Duodenal mucosa (tissue), 2 donors: ENCODE data around the gene ELMO3.

Source experiments
- H3K27ac ChIP-seq: one replicate; pipeline ENCODE4 v1.7.0; 2013; ENCODE audit warnings: low read depth, low read length
- H3K27me3 ChIP-seq, 2 donors: one replicate each; pipeline ENCODE4 v1.7.0; 2013; ENCODE audit warnings: low read length in 2 of 2, control low read depth in 1 of 2; ENCODE audit not compliant: insufficient read depth in 2 of 2, control insufficient read depth in 1 of 2
- H3K36me3 ChIP-seq, 2 donors: one replicate each; pipeline ENCODE4 v1.7.0; 2013; ENCODE audit warnings: low read length in 2 of 2, control low read depth in 1 of 2; ENCODE audit not compliant: insufficient read depth in 2 of 2, control insufficient read depth in 1 of 2
- H3K4me1 ChIP-seq, 2 donors: one replicate each; pipeline ENCODE4 v1.7.0; 2013; ENCODE audit warnings: low read length in 2 of 2, control low read depth in 1 of 2; ENCODE audit not compliant: insufficient read depth in 2 of 2, control insufficient read depth in 1 of 2
- H3K4me3 ChIP-seq, 2 donors: one replicate each; pipeline ENCODE4 v1.7.0; 2013; ENCODE audit warnings: low read length in 2 of 2, low read depth in 1 of 2
- H3K9ac ChIP-seq, 2 donors: one replicate each; pipeline ENCODE4 v1.7.0; 2013; ENCODE audit warnings: low read length in 2 of 2, low read depth in 1 of 2
- H3K9me3 ChIP-seq, 2 donors: one replicate each; pipeline ENCODE4 v1.7.0; 2013; ENCODE audit warnings: low read length in 2 of 2, control low read depth in 1 of 2; ENCODE audit not compliant: control insufficient read depth in 1 of 2

Gene ELMO3

GRCh38 chr16:67223992-67224391 is 25.1 kb downstream of the ELMO3 start:
- no peak overlapping the region for H3K27ac ChIP-seq
- H3K27me3 ChIP-seq, result no peaks in the 10 kb centered on the region
- peaks cover 4 to 11% of the 10 kb centered on the region in 2 donors for H3K36me3 ChIP-seq
- H3K9me3 ChIP-seq, result no peaks in the 10 kb centered on the region
- peaks cover 41 to 43% of the 10 kb centered on the region in 2 donors for H3K4me1 ChIP-seq
- H3K4me3 ChIP-seq, result no peak overlapping the region
- H3K9ac ChIP-seq, result peak overlapping the region in 1 of 2 donors; percentile 17

DNA sequence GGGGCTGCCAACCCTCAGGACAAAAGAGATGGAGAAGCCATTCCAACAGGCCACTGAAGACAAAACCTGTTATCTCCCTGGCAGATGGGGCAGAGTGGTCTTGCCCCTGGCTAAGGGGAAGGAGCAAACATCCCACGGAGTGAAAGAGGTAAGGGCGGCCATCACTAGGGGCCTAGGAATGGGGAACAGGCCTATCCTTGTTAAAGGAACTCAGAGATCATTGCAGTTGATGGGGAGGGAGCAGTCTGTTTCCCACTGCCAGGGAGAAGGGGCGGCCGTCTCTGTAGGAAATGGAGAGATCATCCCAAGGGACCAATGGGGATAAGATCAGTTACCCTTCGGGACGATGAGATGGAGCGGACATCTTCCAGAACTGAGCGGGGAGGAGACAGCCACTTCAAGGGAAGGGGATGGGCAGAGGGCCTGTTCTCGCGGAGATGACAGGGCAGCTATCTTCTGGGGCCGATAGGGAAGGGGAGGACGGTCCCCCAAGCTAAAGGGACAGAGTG is 27.4 kb downstream of the ELMO3 start:
- Histone ChIP-seq H3K27me3 (no peaks in the 10 kb centered on the region), H3K9ac (peak overlapping the region; percentile 63 to 67), H3K4me1 (peaks cover 54 to 57% of the 10 kb centered on the region in 2 donors), H3K9me3 (no peaks in the 10 kb centered on the region), H3K36me3 (peaks cover 23 to 34% of the 10 kb centered on the region in 2 donors), H3K4me3 (peak overlapping the region; percentile 83 to 95), H3K27ac (no peak overlapping the region)

GRCh38 chr16:67226804-67227566 is 28.1 kb downstream of the ELMO3 start, which contains the start of gene TMEM208:
TMEM208 (plus strand) TSS chr16:67227130; CDS start chr16:67227219, 89 bp downstream.
- Histone ChIP-seq H3K4me1 (peaks cover 57 to 58% of the 10 kb centered on the region in 2 donors), H3K4me3 (peak within 1 kb of the TSS; percentile 83 to 95), H3K36me3 (peaks cover 27 to 41% of the 10 kb centered on the region in 2 donors), H3K9ac (peak within 1 kb of the TSS; percentile 92 to 93), H3K27me3 (no peaks in the 10 kb centered on the region), H3K9me3 (no peaks in the 10 kb centered on the region), H3K27ac (peak within 1 kb of the TSS; percentile 68)

GRCh38 chr16:67227567-67227921 is 28.6 kb downstream of the ELMO3 start:
- Histone ChIP-seq H3K4me1 (peaks cover 57 to 58% of the 10 kb centered on the region in 2 donors), H3K27ac (peak overlapping the region; percentile 68), H3K4me3 (peak overlapping the region; percentile 83 to 95), H3K27me3 (no peaks in the 10 kb centered on the region), H3K9ac (peak overlapping the region; percentile 92 to 93), H3K36me3 (peaks cover 27 to 42% of the 10 kb centered on the region in 2 donors), H3K9me3 (no peaks in the 10 kb centered on the region)

GRCh38 chr16:67228034-67228785 is 29.3 kb downstream of the ELMO3 start:
- no peaks in the 10 kb centered on the region for H3K27me3 ChIP-seq
- H3K27ac ChIP-seq, result no peak overlapping the region
- H3K9ac ChIP-seq, result peak overlapping the region; percentile 92 to 93
- H3K9me3 ChIP-seq, result no peaks in the 10 kb centered on the region
- H3K4me1 ChIP-seq, result peaks cover 57 to 58% of the 10 kb centered on the region in 2 donors
- peak overlapping the region; percentile 83 to 95 for H3K4me3 ChIP-seq
- H3K36me3 ChIP-seq, result peaks cover 27 to 42% of the 10 kb centered on the region in 2 donors

- Histone ChIP-seq H3K9ac (no peak overlapping the region), H3K27ac (no peak overlapping the region), H3K36me3 (peaks cover 31 to 45% of the 10 kb centered on the region in 2 donors), H3K4me1 (peaks cover 51 to 54% of the 10 kb centered on the region in 2 donors), H3K27me3 (no peaks in the 10 kb centered on the region), H3K9me3 (no peaks in the 10 kb centered on the region), H3K4me3 (no peak overlapping the region)
Measured at GRCh38 chr16:67228905-67229304, 30.0 kb downstream of the ELMO3 start.

GRCh38 chr16:67229906-67230808 is 31.2 kb downstream of the ELMO3 start:
- Histone ChIP-seq H3K9ac (no peak overlapping the region), H3K27ac (no peak overlapping the region), H3K27me3 (no peaks in the 10 kb centered on the region), H3K9me3 (no peaks in the 10 kb centered on the region), H3K36me3 (peaks cover 34 to 52% of the 10 kb centered on the region in 2 donors), H3K4me1 (peaks cover 39 to 42% of the 10 kb centered on the region in 2 donors), H3K4me3 (no peak overlapping the region)

- H3K4me1 ChIP-seq, result peaks cover 33 to 34% of the 10 kb centered on the region in 2 donors
- H3K4me3 ChIP-seq, result no peak overlapping the region
- H3K9ac ChIP-seq, result no peak overlapping the region
- H3K27me3 ChIP-seq, result no peaks in the 10 kb centered on the region
- H3K36me3 ChIP-seq, result peaks cover 40 to 58% of the 10 kb centered on the region in 2 donors
- no peaks in the 10 kb centered on the region for H3K9me3 ChIP-seq
- no peak overlapping the region for H3K27ac ChIP-seq
Measured at GRCh38 chr16:67230809-67231660, 32.1 kb downstream of the ELMO3 start.

- Histone ChIP-seq H3K36me3 (peaks cover 48 to 74% of the 10 kb centered on the region in 2 donors), H3K27ac (no peak overlapping the region), H3K9me3 (no peaks in the 10 kb centered on the region), H3K9ac (no peak overlapping the region), H3K27me3 (no peaks in the 10 kb centered on the region), H3K4me3 (no peak overlapping the region), H3K4me1 (peaks cover 15 to 16% of the 10 kb centered on the region in 2 donors)
Measured at GRCh38 chr16:67233596-67233995, 34.7 kb downstream of the ELMO3 start.
